GM23338 (cell line): Measurements from ENCODE around the gene ATG9A. TPM values are rescaled to one million over a fixed set of nuclear protein-coding genes. Genes with fewer than 3 reads are reported as not detected.

Experiments
- ATAC-seq: fragments of 200-7000 bp; cut with Tn5 transposase; 3 replicates; pipeline ENCODE4 v1.9.1; 2020
- DNase-seq: peaks from one replicate; pipeline ENCODE4 v3.0.0-alpha.2; 2015; ENCODE audit warnings: low spot score
- H2AFZ ChIP-seq: fragments of 200-600 bp; sonication (generic); 2 replicates; pipeline ENCODE4 v1.8.0; 2016; ENCODE audit warnings: antibody characterized with exemption, mild to moderate bottlenecking, moderate library complexity
- H3F3A ChIP-seq: fragments of 200-600 bp; sonication (generic); replicated peaks from 2 replicates; pipeline ENCODE4 v1.8.0; 2017; ENCODE audit warnings: antibody characterized with exemption, mixed run types, low read depth
- H3K27ac ChIP-seq: fragments of 200-600 bp; sonication (generic); 2 replicates; pipeline ENCODE4 v1.6.1; 2016; ENCODE audit warnings: low read depth
- H3K27me3 ChIP-seq: fragments of 200-600 bp; sonication (generic); 2 replicates; pipeline ENCODE4 v1.8.0; 2016; ENCODE audit warnings: mild to moderate bottlenecking, mixed run types, moderate library complexity; ENCODE audit not compliant: insufficient read depth
- H3K36me3 ChIP-seq: fragments of 200-600 bp; sonication (generic); 2 replicates; pipeline ENCODE4 v1.8.0; 2016; ENCODE audit warnings: mild to moderate bottlenecking; ENCODE audit not compliant: insufficient read depth
- H3K4me1 ChIP-seq: fragments of 200-600 bp; sonication (generic); 2 replicates; pipeline ENCODE4 v1.8.0; 2016; ENCODE audit warnings: mild to moderate bottlenecking, moderate library complexity; ENCODE audit not compliant: insufficient read depth
- H3K4me2 ChIP-seq: fragments of 200-600 bp; sonication (generic); 2 replicates; pipeline ENCODE4 v1.7.1; 2017; ENCODE audit warnings: mixed run types
- H3K4me3 ChIP-seq: fragments of 200-600 bp; sonication (generic); 2 replicates; pipeline ENCODE4 v1.6.1; 2016; ENCODE audit warnings: mixed run types
- H3K79me2 ChIP-seq: fragments of 200-600 bp; sonication (generic); replicated peaks from 2 replicates; pipeline ENCODE4 v1.8.0; 2017; ENCODE audit warnings: mild to moderate bottlenecking; ENCODE audit not compliant: insufficient read depth
- H3K9me2 ChIP-seq: fragments of 200-600 bp; sonication (generic); 2 replicates; pipeline ENCODE4 v1.8.0; 2017; ENCODE audit not compliant: insufficient read depth
- H4K20me1 ChIP-seq: fragments of 200-600 bp; sonication (generic); replicated peaks from 2 replicates; pipeline ENCODE4 v1.8.0; 2017; ENCODE audit warnings: mild to moderate bottlenecking; ENCODE audit not compliant: insufficient read depth
- H3K27ac Mint-ChIP-seq: 2 replicates; pipeline ENCODE4 v1.8.0; 2020; ENCODE audit warnings: inconsistent platforms, mild to moderate bottlenecking, moderate library complexity, mixed read lengths
- H3K27me3 Mint-ChIP-seq: 3 replicates; pipeline ENCODE4 v1.8.0; 2022; ENCODE audit warnings: low read depth, mild to moderate bottlenecking, moderate library complexity, mixed read lengths, inconsistent platforms; ENCODE audit not compliant: insufficient read depth, poor library complexity
- H3K36me3 Mint-ChIP-seq: 3 replicates; pipeline ENCODE4 v1.8.0; 2021; ENCODE audit warnings: low read depth, mild to moderate bottlenecking, inconsistent platforms, moderate library complexity, mixed read lengths
- H3K4me1 Mint-ChIP-seq: 3 replicates; pipeline ENCODE4 v1.8.0; 2020; ENCODE audit warnings: mild to moderate bottlenecking, inconsistent platforms, mixed read lengths
- H3K4me3 Mint-ChIP-seq: 3 replicates; pipeline ENCODE4 v1.8.0; 2021; ENCODE audit warnings: moderate library complexity, mild to moderate bottlenecking, inconsistent platforms, mixed read lengths
- H3K9me3 Mint-ChIP-seq: 3 replicates; pipeline ENCODE4 v1.8.0; 2020; ENCODE audit warnings: moderate library complexity, mild to moderate bottlenecking, inconsistent platforms, mixed read lengths
- CREB1 ChIP-seq: fragments of 250-450 bp; sonication (Bioruptor Pico); IDR thresholded peaks from 2 replicates; pipeline ENCODE4 v1.5.0; 2020; ENCODE audit warnings: low read depth, mild to moderate bottlenecking, moderate library complexity
- ETS1 ChIP-seq: IDR thresholded peaks from 2 replicates; pipeline ENCODE4 v1.6.1; 2016; ENCODE audit warnings: antibody characterized with exemption
- EZH2 ChIP-seq: fragments of 200-600 bp; sonication (generic); IDR thresholded peaks from one replicate; pipeline ENCODE4 v1.8.0; 2017; ENCODE audit warnings: antibody characterized with exemption, mild to moderate bottlenecking, low read depth; ENCODE audit not compliant: unreplicated experiment
- NANOG ChIP-seq: IDR thresholded peaks from 2 replicates; pipeline ENCODE4 v1.6.1; 2016; ENCODE audit warnings: antibody characterized with exemption, borderline replicate concordance
- POLR2AphosphoS5 ChIP-seq: IDR thresholded peaks from 2 replicates; pipeline ENCODE4 v1.6.1; 2016; ENCODE audit warnings: antibody characterized with exemption, low read depth
- REST ChIP-seq: IDR thresholded peaks from one replicate; pipeline ENCODE4 v1.6.1; 2018; ENCODE audit warnings: antibody characterized with exemption; ENCODE audit not compliant: unreplicated experiment
- STAT1 ChIP-seq: IDR thresholded peaks from one replicate; pipeline ENCODE4 v1.6.1; 2016; ENCODE audit warnings: antibody characterized with exemption; ENCODE audit not compliant: unreplicated experiment
- ZNF114 ChIP-seq: fragments of 250-450 bp; sonication (Bioruptor Pico); IDR thresholded peaks from 2 replicates; pipeline ENCODE4 v1.5.0; 2020; ENCODE audit warnings: mild to moderate bottlenecking, moderate library complexity
- ZNF331 ChIP-seq: fragments of 250-450 bp; sonication (Bioruptor Pico); IDR thresholded peaks from 2 replicates; pipeline ENCODE4 v1.5.0; 2020; ENCODE audit warnings: low read depth, mild to moderate bottlenecking, moderate library complexity
- ZNF462 ChIP-seq: fragments of 250-450 bp; sonication (Bioruptor Pico); IDR thresholded peaks from 2 replicates; pipeline ENCODE4 v1.5.0; 2020; ENCODE audit warnings: mild to moderate bottlenecking, moderate library complexity
- polyA plus RNA-seq: library from polyadenylated mRNA; unstranded; fragments of >200 nt; fragmentation: Nextera tagmentation; extraction: Ambion mirVana; gene quantifications from 2 replicates; pipeline ENCODE4 v1.2.1, GENCODE V29; 2016
- total RNA-seq: library from RNA; depleted of rRNA; stranded (reverse); fragments of >200 nt; shearing (Covaris generic); gene quantifications from 2 replicates; pipeline ENCODE4 v1.2.3, GENCODE V29; 2014

ATG9A gene
- total and polyA plus RNA-seq, 2 experiments from 2014 or later, result 20.7 to 54.2 TPM

- TF ChIP-seq REST, result no peak
Observed at GRCh38 chr2:219213486-219214071, 15.9 kb downstream of the ATG9A start (continued).

GRCh38 chr2:219213026-219213415, 16.4 kb downstream of the ATG9A start:
- H3K27me3 ChIP-seq, result no peaks in the 10 kb centered on the region
- no peaks in the 10 kb centered on the region; the same call in 1 of the 2 replicates for H3K36me3 ChIP-seq
- no peak overlapping the region for H3K4me3 Mint-ChIP-seq
- no peak overlapping the region for H3K27ac Mint-ChIP-seq
- peaks cover 11% of the 10 kb centered on the region for H3K4me1 ChIP-seq
- peaks cover 18% of the 10 kb centered on the region for H3K4me1 Mint-ChIP-seq
- no peak overlapping the region for H3K4me2 ChIP-seq
- H3K4me3 ChIP-seq, result no peak overlapping the region
- H3K36me3 Mint-ChIP-seq, result peaks cover 62% of the 10 kb centered on the region
- no peaks in the 10 kb centered on the region for H4K20me1 ChIP-seq
- no peaks in the 10 kb centered on the region for H3F3A ChIP-seq
- ATAC-seq (no peak), DNase-seq (no peak)
- no peak overlapping the region for H2AFZ ChIP-seq
- no peaks in the 10 kb centered on the region for H3K79me2 ChIP-seq
- H3K27me3 Mint-ChIP-seq, result peaks cover 10% of the 10 kb centered on the region
- no peak for TF ChIP-seq ZNF114
- no peak for TF ChIP-seq EZH2
- no peak for TF ChIP-seq CREB1 (CRISPR knock-in tag)
- TF ChIP-seq POLR2AphosphoS5, result no peak
- no peak for TF ChIP-seq NANOG
- TF ChIP-seq STAT1, result no peak
- TF ChIP-seq ETS1, result no peak
- H3K27ac ChIP-seq, result no peak overlapping the region
- no peaks in the 10 kb centered on the region for H3K9me3 Mint-ChIP-seq
- H3K9me2 ChIP-seq, result no peaks in the 10 kb centered on the region

- H3K4me1 ChIP-seq, result peaks cover 12% of the 10 kb centered on the region
- H3K4me2 ChIP-seq, result no peak overlapping the region
- Mint-ChIP-seq H3K4me1 (peaks cover 13% of the 10 kb centered on the region; the same call in 2 of the 3 replicates), H3K27ac (no peak overlapping the region), H3K36me3 (peaks cover 57% of the 10 kb centered on the region), H3K27me3 (peaks cover 11% of the 10 kb centered on the region), H3K9me3 (no peaks in the 10 kb centered on the region), H3K4me3 (no peak overlapping the region)
- H3K27me3 ChIP-seq, result no peaks in the 10 kb centered on the region
- H2AFZ ChIP-seq, result no peak overlapping the region
- DNase-seq, result no peak
- ATAC-seq, result no peak
- no peaks in the 10 kb centered on the region; the same call in 1 of the 2 replicates for H4K20me1 ChIP-seq
- H3F3A ChIP-seq, result peaks cover 13% of the 10 kb centered on the region; the same call in 1 of the 2 replicates
- H3K9me2 ChIP-seq, result no peaks in the 10 kb centered on the region
- no peaks in the 10 kb centered on the region; the same call in 1 of the 2 replicates for H3K36me3 ChIP-seq
- H3K4me3 ChIP-seq, result no peak overlapping the region
- no peak overlapping the region for H3K27ac ChIP-seq
- no peaks in the 10 kb centered on the region for H3K79me2 ChIP-seq
- TF ChIP-seq ZNF462 (CRISPR knock-in tag), result no peak
- no peak for TF ChIP-seq ZNF331
Observed at GRCh38 chr2:219210886-219211362, 18.5 kb downstream of the ATG9A start.
